Endodermal cell (in vitro differentiated cells): ENCODE results near the gene STT3A. TPM values are rescaled to one million over a fixed set of nuclear protein-coding genes. Genes with fewer than 3 reads are reported as not detected.

Experiments used
- DNase-seq: peaks from one replicate; pipeline ENCODE4 v3.0.0-alpha.2; 2017
- H3K27ac ChIP-seq: 2 replicates; pipeline ENCODE4 v1.5.1; 2013; ENCODE audit warnings: mild to moderate bottlenecking, low read depth, low read length, moderate library complexity
- H3K27me3 ChIP-seq: 2 replicates; pipeline ENCODE4 v1.6.1; 2013; ENCODE audit warnings: mild to moderate bottlenecking, low read length, moderate library complexity; ENCODE audit not compliant: insufficient read depth, control insufficient read depth, poor library complexity, severe bottlenecking
- H3K36me3 ChIP-seq: 2 replicates; pipeline ENCODE4 v1.7.0; 2013; ENCODE audit warnings: mild to moderate bottlenecking, low read length, moderate library complexity; ENCODE audit not compliant: control insufficient read depth, insufficient read depth
- H3K4me1 ChIP-seq: one replicate; pipeline ENCODE4 v1.7.0; 2013; ENCODE audit warnings: low read length; ENCODE audit not compliant: control insufficient read depth, insufficient read depth
- H3K4me3 ChIP-seq: 2 replicates; pipeline ENCODE4 v1.5.1; 2013; ENCODE audit warnings: mild to moderate bottlenecking, low read length, moderate library complexity
- H3K9ac ChIP-seq: 2 replicates; pipeline ENCODE4 v1.6.1; 2013; ENCODE audit warnings: mild to moderate bottlenecking, low read length, moderate library complexity; ENCODE audit not compliant: poor library complexity, severe bottlenecking; ENCODE audit errors: extremely low read depth
- H3K9me3 ChIP-seq: 2 replicates; pipeline ENCODE4 v1.6.1; 2013; ENCODE audit warnings: mild to moderate bottlenecking, low read length, moderate library complexity; ENCODE audit not compliant: control insufficient read depth
- H3K27ac Mint-ChIP-seq: 2 replicates; pipeline ENCODE4 v1.8.0; 2020; ENCODE audit warnings: mixed read lengths
- H3K27me3 Mint-ChIP-seq: 2 replicates; pipeline ENCODE4 v1.8.0; 2021; ENCODE audit warnings: mild to moderate bottlenecking, mixed read lengths; ENCODE audit not compliant: insufficient read depth
- H3K36me3 Mint-ChIP-seq: 2 replicates; pipeline ENCODE4 v1.8.0; 2020; ENCODE audit warnings: low read depth, mixed read lengths
- H3K4me1 Mint-ChIP-seq: 2 replicates; pipeline ENCODE4 v1.8.0; 2020; ENCODE audit warnings: mixed read lengths
- H3K4me3 Mint-ChIP-seq: 2 replicates; pipeline ENCODE4 v1.8.0; 2020; ENCODE audit warnings: mild to moderate bottlenecking, moderate library complexity, mixed read lengths
- H3K9me3 Mint-ChIP-seq: 2 replicates; pipeline ENCODE4 v1.8.0; 2020; ENCODE audit warnings: mild to moderate bottlenecking, mixed read lengths
- CTCF ChIP-seq: fragments of 200-600 bp; sonication (generic); conservative IDR thresholded peaks from 2 replicates; pipeline ENCODE4 v1.5.0; 2021; ENCODE audit warnings: antibody characterized with exemption, mild to moderate bottlenecking
- WGBS, 2 experiments: methylation state at CpG; one replicate each; pipeline versions ENCODE4 v1.1.5 to v1.1.7; 2013; ENCODE audit warnings: missing lambda C conversion rate in 2 of 2, mixed read lengths in 1 of 2; ENCODE audit not compliant: insufficient coverage in 1 of 2, insufficient read length in 1 of 2; 5-methylcytosine and 5-hydroxymethylcytosine counted together
- total RNA-seq, 2 donors: library from RNA; stranded (reverse); fragmentation: NEBNext Ultra II Directional in 1 of 2; extraction: Animal tissue kit (Norgen Biotek cat#: 25700) in 1 of 2; gene quantifications; 2 replicates in 1 of 2; 3 replicates in 1 of 2; pipeline ENCODE4 v1.2.1, GENCODE V29; 2021

STT3A gene
- total RNA-seq, 2 donors from 2014 or later, result 158 to 159 TPM

GRCh38 chr11:125671561-125671960 lies 78.9 kb downstream of the STT3A start:
- no peaks in the 10 kb centered on the region for H3K27me3 Mint-ChIP-seq
- H3K27ac Mint-ChIP-seq, result no peak overlapping the region
- H3K9me3 Mint-ChIP-seq, result peaks cover 8% of the 10 kb centered on the region
- H3K4me3 Mint-ChIP-seq, result no peak overlapping the region
- H3K36me3 Mint-ChIP-seq, result peaks cover 39% of the 10 kb centered on the region
- H3K4me3 ChIP-seq, result no peak overlapping the region
- H3K9ac ChIP-seq, result no peak overlapping the region
- WGBS, 2 experiments, result 91 to 100% methylated on average over 1 to 2 of the region's 2 CpGs
- H3K4me1 Mint-ChIP-seq, result no peaks in the 10 kb centered on the region
- no peaks in the 10 kb centered on the region for H3K4me1 ChIP-seq
- no peak overlapping the region for H3K27ac ChIP-seq
- DNase-seq, result no peak
- no peaks in the 10 kb centered on the region for H3K27me3 ChIP-seq
- peaks cover 47% of the 10 kb centered on the region for H3K36me3 ChIP-seq
- H3K9me3 ChIP-seq, result peaks cover 7% of the 10 kb centered on the region
- TF ChIP-seq CTCF, result no peak

Other genes starting within 250 kb of the STT3A start
- gene FEZ1, start 96.6 kb upstream of the STT3A start, total RNA-seq, result 10 to 100 TPM; 11.5 to 13.7 TPM
- 100 to 1,000 TPM; 102 to 110 TPM for gene EI24, start 23.4 kb upstream of the STT3A start, total RNA-seq
- 100 to 1,000 TPM; 103 to 123 TPM for gene CHEK1, start 32.3 kb downstream of the STT3A start, total RNA-seq
- gene ACRV1, start 88.0 kb downstream of the STT3A start, total RNA-seq, result under 1 TPM in 1 of 2 donors, not detected in 1; 0.37 TPM
- gene PATE1, start 153.4 kb downstream of the STT3A start, total RNA-seq, result not detected
- under 1 TPM in 1 of 2 donors, not detected in 1; 0.79 TPM for gene PATE2, start 186.0 kb downstream of the STT3A start, total RNA-seq
- not detected for gene PATE3, start 195.3 kb downstream of the STT3A start, total RNA-seq
- gene PATE4, start 240.5 kb downstream of the STT3A start, total RNA-seq, result not detected